ENCODE results near the gene RPL11. TPM values are rescaled to one million over a fixed set of nuclear protein-coding genes. Genes with fewer than 3 reads are reported as not detected.

RPL11 gene
- 895 TPM for total RNA-seq
- long read RNA-seq, transcript RPL11-203 (5 exons, 879 nt): minor isoform, 10 of 329 reads
- long read RNA-seq, transcript RPL11-206 (6 exons, 1,017 nt): major isoform, 247 of 329 reads
- long read RNA-seq, transcript RPL11-201 (6 exons, 660 nt): minor isoform, 24 of 329 reads
- long read RNA-seq, partial matches to known transcripts: 42 of 329 reads
- long read RNA-seq, other reads (novel, unspliced or antisense): 4 of 329 reads

DNA sequence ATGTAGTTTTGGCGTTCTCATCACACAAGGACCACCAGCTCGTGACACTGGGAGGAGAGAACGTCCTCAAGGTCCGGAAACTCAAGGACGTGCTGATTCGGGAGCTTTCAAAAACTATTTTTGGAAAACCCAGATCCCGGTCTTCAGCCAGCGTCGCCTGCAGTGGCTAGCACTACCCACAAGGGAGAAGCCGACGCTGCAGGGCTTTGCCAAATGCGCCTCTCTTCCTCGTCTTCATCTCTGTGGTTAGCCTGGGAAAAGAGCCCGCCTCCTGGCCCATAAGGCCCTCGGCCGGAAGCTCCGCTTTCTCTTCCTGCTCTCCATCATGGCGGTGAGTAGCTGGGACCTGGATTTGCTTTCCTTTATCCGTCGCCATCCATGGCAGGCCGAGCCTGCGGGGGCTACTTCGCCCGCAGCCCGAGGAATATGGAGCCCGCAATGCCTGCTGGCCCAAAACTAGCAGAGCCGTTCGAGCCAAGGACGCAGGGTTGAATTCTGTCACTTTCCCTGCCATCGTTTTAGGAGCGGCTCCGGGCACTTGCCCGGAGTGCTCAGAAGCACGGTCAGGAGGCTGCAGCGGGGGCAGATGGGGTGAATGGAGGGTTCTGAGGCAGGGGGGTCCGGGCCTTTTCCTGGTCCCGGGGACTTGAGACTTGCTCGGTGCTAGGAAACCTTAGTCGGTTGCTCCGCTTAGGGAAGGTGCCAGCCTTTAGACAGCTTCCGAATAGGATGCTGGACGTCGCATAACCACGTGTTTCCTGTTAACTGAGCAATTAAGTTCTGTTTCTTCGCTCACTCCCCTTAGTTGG, at the start of gene RPL11:
TSS of gene RPL11 (plus strand) at position 308 of the 809 bp plus-strand sequence. CDS start at position 326, 18 bp downstream.
- ATAC-seq (peak; percentile 100), DNase-seq (peak; percentile 94)
- H3K27me3 ChIP-seq: no peaks in the 10 kb centered on the region
- peak within 1 kb of the TSS; percentile 86 for H3K4me3 ChIP-seq
- peak within 1 kb of the TSS; percentile 90 for H3K27ac ChIP-seq
- peaks cover 39% of the 10 kb centered on the region for H3K36me3 ChIP-seq
- intact Hi-C loops (cut with DNase I): no loop called here
- H3K4me1 ChIP-seq: peaks cover 35% of the 10 kb centered on the region
- TF ChIP-seq, protein P1, sequence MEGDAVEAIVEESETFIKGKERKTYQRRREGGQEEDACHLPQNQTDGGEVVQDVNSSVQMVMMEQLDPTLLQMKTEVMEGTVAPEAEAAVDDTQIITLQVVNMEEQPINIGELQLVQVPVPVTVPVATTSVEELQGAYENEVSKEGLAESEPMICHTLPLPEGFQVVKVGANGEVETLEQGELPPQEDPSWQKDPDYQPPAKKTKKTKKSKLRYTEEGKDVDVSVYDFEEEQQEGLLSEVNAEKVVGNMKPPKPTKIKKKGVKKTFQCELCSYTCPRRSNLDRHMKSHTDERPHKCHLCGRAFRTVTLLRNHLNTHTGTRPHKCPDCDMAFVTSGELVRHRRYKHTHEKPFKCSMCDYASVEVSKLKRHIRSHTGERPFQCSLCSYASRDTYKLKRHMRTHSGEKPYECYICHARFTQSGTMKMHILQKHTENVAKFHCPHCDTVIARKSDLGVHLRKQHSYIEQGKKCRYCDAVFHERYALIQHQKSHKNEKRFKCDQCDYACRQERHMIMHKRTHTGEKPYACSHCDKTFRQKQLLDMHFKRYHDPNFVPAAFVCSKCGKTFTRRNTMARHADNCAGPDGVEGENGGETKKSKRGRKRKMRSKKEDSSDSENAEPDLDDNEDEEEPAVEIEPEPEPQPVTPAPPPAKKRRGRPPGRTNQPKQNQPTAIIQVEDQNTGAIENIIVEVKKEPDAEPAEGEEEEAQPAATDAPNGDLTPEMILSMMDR (IDR thresholded peaks at IDR 0.05): peak; percentile 86
- no peaks in the 10 kb centered on the region for H3K9me3 ChIP-seq

GRCh38 chr1:23643736-23644554, 47.7 kb upstream of the RPL11 start:
- TF ChIP-seq, protein P1 (IDR thresholded peaks at IDR 0.05): no peak
- Histone ChIP-seq H3K27me3 (no peaks in the 10 kb centered on the region), H3K9me3 (no peaks in the 10 kb centered on the region), H3K27ac (no peak overlapping the region), H3K4me3 (no peak overlapping the region), H3K36me3 (no peaks in the 10 kb centered on the region), H3K4me1 (no peaks in the 10 kb centered on the region)
- ATAC-seq (no peak), DNase-seq (no peak)
- intact Hi-C loops (cut with DNase I): no loop called here

GRCh38 chr1:23644555-23644866, 47.1 kb upstream of the RPL11 start:
- no peak for DNase-seq
- Histone ChIP-seq H3K27ac (no peak overlapping the region), H3K9me3 (no peaks in the 10 kb centered on the region), H3K27me3 (no peaks in the 10 kb centered on the region), H3K36me3 (no peaks in the 10 kb centered on the region), H3K4me1 (no peaks in the 10 kb centered on the region), H3K4me3 (no peak overlapping the region)
- ATAC-seq: no peak
- TF ChIP-seq, protein P1 (IDR thresholded peaks at IDR 0.05): no peak
- intact Hi-C loops (cut with DNase I): no loop called here

GRCh38 chr1:23645338-23645737, 46.3 kb upstream of the RPL11 start:
- no peak overlapping the region for H3K27ac ChIP-seq
- DNase-seq (no peak), ATAC-seq (no peak)
- intact Hi-C loops (cut with DNase I): no loop called here
- no peaks in the 10 kb centered on the region for H3K4me1 ChIP-seq
- no peak overlapping the region for H3K4me3 ChIP-seq
- H3K36me3 ChIP-seq: no peaks in the 10 kb centered on the region
- no peaks in the 10 kb centered on the region for H3K27me3 ChIP-seq
- H3K9me3 ChIP-seq: no peaks in the 10 kb centered on the region
- TF ChIP-seq, protein P1 (IDR thresholded peaks at IDR 0.05): no peak

- no peak for ATAC-seq
- Histone ChIP-seq H3K27ac (no peak overlapping the region), H3K27me3 (no peaks in the 10 kb centered on the region), H3K36me3 (no peaks in the 10 kb centered on the region), H3K4me1 (no peaks in the 10 kb centered on the region), H3K9me3 (no peaks in the 10 kb centered on the region), H3K4me3 (no peak overlapping the region)
- TF ChIP-seq, protein P1 (IDR thresholded peaks at IDR 0.05): no peak
- intact Hi-C loops (cut with DNase I): no loop called here
- DNase-seq: no peak
These were observed 45.5 kb upstream of the RPL11 start for GRCh38 chr1:23646091-23646490.
